Lower lobe of right lung (tissue), 2 donors: ENCODE data around the gene ANKRD16. TPM values are rescaled to one million over a fixed set of nuclear protein-coding genes. Genes with fewer than 3 reads are reported as not detected.

Experiments used
- ATAC-seq, 2 donors: fragments of 200-7000 bp; cut with Tn5 transposase; one replicate each; pipeline ENCODE4 v1.9.1; 2020 to 2022; ENCODE audit warnings: mild to moderate bottlenecking in 2 of 2, moderate library complexity in 2 of 2
- DNase-seq: peaks from one replicate; pipeline ENCODE4 v3.0.0-alpha.2; 2020
- H3K27ac ChIP-seq: fragments of 200-600 bp; one replicate; pipeline ENCODE4 v1.8.0; 2022
- H3K27me3 ChIP-seq: fragments of 200-600 bp; one replicate; pipeline ENCODE4 v1.8.0; 2022; ENCODE audit warnings: low read depth
- H3K36me3 ChIP-seq: fragments of 200-600 bp; one replicate; pipeline ENCODE4 v1.8.0; 2022; ENCODE audit warnings: mild to moderate bottlenecking
- H3K4me1 ChIP-seq: fragments of 200-600 bp; one replicate; pipeline ENCODE4 v1.8.0; 2022
- H3K4me3 ChIP-seq: fragments of 200-600 bp; one replicate; pipeline ENCODE4 v1.8.0; 2022; ENCODE audit warnings: mild to moderate bottlenecking
- H3K9me3 ChIP-seq: fragments of 200-600 bp; one replicate; pipeline ENCODE4 v1.8.0; 2022
- CTCF ChIP-seq: fragments of 200-600 bp; IDR thresholded peaks from one replicate; pipeline ENCODE4 v1.8.0; 2022; ENCODE audit warnings: antibody characterized with exemption, mild to moderate bottlenecking
- intact Hi-C: fragments of 100-400 bp; cut with DNase I; formaldehyde crosslinking; loops from one replicate; pipeline ENCODE4 v1.11.0; 2022
- total RNA-seq: library from RNA; stranded (reverse); fragmentation: NEBNext Ultra II Directional; extraction: Animal tissue kit (Norgen Biotek cat#: 25700); gene quantifications from one replicate; pipeline ENCODE4 v1.2.1, GENCODE V29; 2021
- donor health status: DM: no; HTN: yes; CAD: no; lungs with severe emphysema.

ANKRD16 gene
- total RNA-seq, 1 donor from 2014 or later: 5.6 TPM

- Histone ChIP-seq H3K4me3 (no peak overlapping the region), H3K4me1 (peaks cover 11% of the 10 kb centered on the region), H3K36me3 (no peaks in the 10 kb centered on the region), H3K9me3 (no peaks in the 10 kb centered on the region), H3K27ac (no peak overlapping the region), H3K27me3 (no peaks in the 10 kb centered on the region)
- intact Hi-C loops: no loop called here
- DNase-seq (no peak), ATAC-seq (no peak)
- no peak for TF ChIP-seq CTCF
Measured at GRCh38 chr10:5818048-5818331, 71.7 kb downstream of the ANKRD16 start.

GRCh38 chr10:5817322-5818047 is 72.2 kb downstream of the ANKRD16 start:
- Histone ChIP-seq H3K9me3 (no peaks in the 10 kb centered on the region), H3K27ac (no peak overlapping the region), H3K4me3 (no peak overlapping the region), H3K27me3 (no peaks in the 10 kb centered on the region), H3K36me3 (no peaks in the 10 kb centered on the region), H3K4me1 (peaks cover 11% of the 10 kb centered on the region)
- intact Hi-C loops: no loop called here
- no peak for TF ChIP-seq CTCF
- DNase-seq (no peak), ATAC-seq (no peak)

GRCh38 chr10:5816170-5816569 is 73.5 kb downstream of the ANKRD16 start:
- H3K4me3 ChIP-seq: no peak overlapping the region
- DNase-seq: no peak
- H3K9me3 ChIP-seq: no peaks in the 10 kb centered on the region
- H3K4me1 ChIP-seq: peaks cover 21% of the 10 kb centered on the region
- intact Hi-C loops: no loop called here
- no peaks in the 10 kb centered on the region for H3K36me3 ChIP-seq
- ATAC-seq: no peak
- TF ChIP-seq CTCF: no peak
- H3K27ac ChIP-seq: no peak overlapping the region
- H3K27me3 ChIP-seq: no peaks in the 10 kb centered on the region

- Histone ChIP-seq H3K27me3 (no peaks in the 10 kb centered on the region), H3K36me3 (no peaks in the 10 kb centered on the region), H3K4me1 (peaks cover 39% of the 10 kb centered on the region), H3K4me3 (peak overlapping the region; percentile 90), H3K9me3 (no peaks in the 10 kb centered on the region), H3K27ac (peak overlapping the region; percentile 97)
- TF ChIP-seq CTCF: no peak
- intact Hi-C loops: no loop called here
- DNase-seq (no peak), ATAC-seq (no peak)
Measured at GRCh38 chr10:5814110-5815107, 75.3 kb downstream of the ANKRD16 start.

- intact Hi-C loops: no loop called here
Measured at GRCh38 chr10:5813341-5814109, 76.2 kb downstream of the ANKRD16 start, which contains the start of gene GDI2. TSS of gene GDI2 (minus strand) at chr10:5813434. CDS start at chr10:5813258, 176 bp downstream.

More at GRCh38 chr10:5813341-5814109, 76.2 kb downstream of the ANKRD16 start, which contains the start of gene GDI2:
- Histone ChIP-seq H3K27me3 (no peaks in the 10 kb centered on the region), H3K27ac (peak within 1 kb of the TSS; percentile 97), H3K36me3 (no peaks in the 10 kb centered on the region), H3K4me3 (peak within 1 kb of the TSS; percentile 90), H3K4me1 (peaks cover 44% of the 10 kb centered on the region), H3K9me3 (no peaks in the 10 kb centered on the region)
- no peak for TF ChIP-seq CTCF
- peak; percentile 99 for ATAC-seq
- peak; percentile 96 for DNase-seq
